PC-9 (cell line): ENCODE results near the gene HOXD11.

Source experiments
- EZH2 ChIP-seq: fragments of 200-600 bp; sonication (generic); IDR thresholded peaks from 2 replicates; pipeline ENCODE4 v1.8.0; 2017; ENCODE audit warnings: antibody characterized with exemption, low read depth
- TF ChIP-seq, protein P1 (sequence below): fragments of 200-600 bp; sonication (generic); conservative IDR thresholded peaks from 2 replicates; pipeline ENCODE4 v1.6.1; 2017; ENCODE audit warnings: mixed run types, antibody characterized with exemption, mild to moderate bottlenecking, moderate library complexity

DNA sequence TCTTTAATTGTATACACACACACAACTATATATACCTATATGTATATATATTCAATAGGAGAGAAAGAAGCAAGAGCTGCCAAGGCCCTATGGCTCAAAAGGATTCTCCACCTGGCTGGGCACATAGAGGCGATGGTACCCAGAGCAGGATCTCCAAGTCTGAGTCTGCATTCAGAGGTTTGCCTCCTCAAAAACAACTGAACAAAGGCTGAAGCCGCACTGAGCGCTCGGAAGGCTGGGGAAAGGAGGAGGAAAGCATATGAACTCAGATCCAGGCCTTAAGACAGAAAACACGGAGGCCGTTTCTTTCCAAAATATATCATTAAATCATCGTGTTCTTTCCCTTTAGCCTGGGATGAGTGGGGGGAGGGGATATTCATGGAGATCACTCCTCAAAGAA is 3.9 kb upstream of the HOXD11 start:
- TF ChIP-seq, protein P1, sequence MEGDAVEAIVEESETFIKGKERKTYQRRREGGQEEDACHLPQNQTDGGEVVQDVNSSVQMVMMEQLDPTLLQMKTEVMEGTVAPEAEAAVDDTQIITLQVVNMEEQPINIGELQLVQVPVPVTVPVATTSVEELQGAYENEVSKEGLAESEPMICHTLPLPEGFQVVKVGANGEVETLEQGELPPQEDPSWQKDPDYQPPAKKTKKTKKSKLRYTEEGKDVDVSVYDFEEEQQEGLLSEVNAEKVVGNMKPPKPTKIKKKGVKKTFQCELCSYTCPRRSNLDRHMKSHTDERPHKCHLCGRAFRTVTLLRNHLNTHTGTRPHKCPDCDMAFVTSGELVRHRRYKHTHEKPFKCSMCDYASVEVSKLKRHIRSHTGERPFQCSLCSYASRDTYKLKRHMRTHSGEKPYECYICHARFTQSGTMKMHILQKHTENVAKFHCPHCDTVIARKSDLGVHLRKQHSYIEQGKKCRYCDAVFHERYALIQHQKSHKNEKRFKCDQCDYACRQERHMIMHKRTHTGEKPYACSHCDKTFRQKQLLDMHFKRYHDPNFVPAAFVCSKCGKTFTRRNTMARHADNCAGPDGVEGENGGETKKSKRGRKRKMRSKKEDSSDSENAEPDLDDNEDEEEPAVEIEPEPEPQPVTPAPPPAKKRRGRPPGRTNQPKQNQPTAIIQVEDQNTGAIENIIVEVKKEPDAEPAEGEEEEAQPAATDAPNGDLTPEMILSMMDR: no peak
- no peak for TF ChIP-seq EZH2
